ENCODE data around the gene ZNF133.
"Not testable (repeated sequence)": the region's sequence is repeated elsewhere in the genome, so short reads cannot be mapped to it uniquely, and the experiment has no call there.

Gene ZNF133

DNA sequence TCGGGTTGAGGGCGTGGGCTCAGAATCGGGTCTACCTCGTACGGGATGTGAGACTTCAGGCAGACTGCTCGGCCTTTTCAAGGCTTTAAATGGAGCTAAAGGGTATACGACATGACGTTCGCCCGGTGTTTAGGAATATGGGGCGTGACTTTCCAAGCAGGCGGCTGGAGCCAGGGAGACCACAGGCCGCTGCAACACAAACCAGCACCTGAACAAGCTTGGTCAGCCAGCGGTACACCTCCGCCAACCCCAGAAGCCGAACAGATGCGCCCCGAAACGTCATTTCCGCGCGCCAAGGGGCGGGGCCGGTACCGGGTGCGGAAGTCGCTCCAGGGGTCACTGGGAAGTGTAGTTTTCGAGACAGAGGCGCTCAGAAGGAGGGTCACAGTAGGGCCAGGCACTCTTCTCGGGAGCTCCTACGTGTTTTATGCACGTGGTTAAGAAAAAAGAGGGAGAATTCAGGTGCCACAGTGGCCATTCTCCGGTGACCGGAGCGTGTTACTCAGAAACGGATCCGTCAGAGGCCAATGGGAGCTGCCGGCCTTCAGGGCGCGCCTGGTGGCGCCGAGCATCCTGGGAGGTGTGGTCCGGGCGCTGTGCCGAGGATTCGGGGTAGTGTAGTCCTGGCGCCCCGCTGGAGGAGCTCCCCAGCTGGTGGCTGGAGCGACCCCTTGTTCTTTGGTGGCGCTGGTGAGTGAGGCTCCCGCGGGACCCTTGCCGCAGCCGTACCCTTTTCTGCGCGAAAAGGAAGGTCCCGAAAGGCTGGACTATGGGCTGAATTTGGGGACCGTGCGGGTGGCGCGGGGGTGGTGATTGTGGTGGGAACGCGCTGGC, at the start of gene ZNF133:
Gene ZNF133, plus strand, starts transcription at position 613 of the 834 bp plus-strand sequence. CDS start 17,160 bp downstream, outside the sequence.
- peak; percentile 95 for DNase-seq (ENCODE audit: low spot score)

DNA sequence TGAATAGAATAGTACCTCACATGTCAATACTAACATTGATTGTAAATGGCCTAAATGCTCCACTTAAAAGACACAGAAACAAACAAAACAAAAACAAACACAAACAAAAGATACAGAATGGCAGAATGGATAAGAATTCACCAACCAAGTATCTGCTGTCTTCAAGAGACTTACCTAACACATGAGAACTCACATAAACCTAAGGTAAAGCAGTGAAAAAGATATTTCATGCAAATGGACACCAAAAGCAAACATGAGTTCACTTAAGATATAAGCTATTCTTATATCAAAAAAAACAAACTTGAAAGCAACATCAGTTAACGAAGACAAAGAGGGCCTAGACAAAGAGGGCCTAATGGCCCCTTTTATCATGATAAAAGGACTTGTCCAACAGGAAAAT, 47.3 kb upstream of the ZNF133 start:
- DNase-seq (ENCODE audit: low spot score), result no peak

DNA sequence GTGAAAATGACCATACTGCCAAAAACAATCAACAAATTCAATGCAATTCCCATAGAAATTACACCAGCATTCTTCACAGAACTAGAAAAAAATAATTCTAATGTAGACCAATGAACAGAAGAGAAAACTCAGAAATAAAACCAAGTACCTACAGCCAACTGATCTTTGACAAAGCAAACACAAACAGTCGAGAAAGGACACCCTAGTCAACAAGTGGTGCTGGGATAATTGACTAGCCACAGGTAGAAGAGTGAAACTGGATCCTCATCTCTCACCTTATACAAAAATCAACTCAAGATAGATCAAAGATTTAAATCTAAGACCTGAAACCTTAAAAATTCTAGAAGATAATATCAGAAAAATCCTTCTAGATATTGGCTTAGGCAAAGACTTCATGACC, 44.5 kb upstream of the ZNF133 start:
- no peak for DNase-seq (ENCODE audit: low spot score)

DNA sequence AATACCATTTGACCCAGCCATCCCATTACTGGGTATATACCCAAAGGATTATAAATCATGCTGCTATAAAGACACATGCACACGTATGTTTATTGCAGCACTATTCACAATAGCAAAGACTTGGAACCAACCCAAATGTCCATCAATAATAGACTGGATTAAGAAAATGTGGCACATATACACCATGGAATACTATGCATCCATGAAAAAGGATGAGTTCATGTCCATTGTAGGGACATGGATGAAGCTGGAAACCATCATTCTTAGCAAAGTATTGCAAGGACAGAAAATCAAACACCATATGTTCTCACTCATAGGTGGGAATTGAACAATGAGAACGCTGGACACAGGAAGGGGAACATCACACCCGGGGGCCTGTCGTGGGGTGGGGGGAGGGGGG, 39.8 kb upstream of the ZNF133 start:
- DNase-seq (ENCODE audit: low spot score), result not testable (repeated sequence)

DNA sequence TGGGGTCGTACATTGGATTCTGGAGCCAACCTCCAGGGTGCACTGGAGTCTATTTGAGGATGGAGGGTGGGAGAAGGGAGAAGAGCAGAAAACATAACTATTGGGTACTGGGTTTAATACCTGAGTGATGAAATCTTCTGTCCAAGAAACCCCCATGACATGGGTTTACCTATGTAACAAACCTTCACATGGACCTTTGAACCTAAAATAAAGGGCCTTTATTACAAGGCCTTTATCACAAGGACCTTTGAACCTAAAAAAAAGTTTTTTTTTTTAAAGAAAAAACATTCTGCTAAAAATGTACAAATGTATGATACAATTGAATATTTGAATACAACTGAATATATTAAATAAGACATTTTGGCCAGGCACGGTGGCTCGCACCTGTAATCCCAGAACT, 38.1 kb upstream of the ZNF133 start:
- DNase-seq (ENCODE audit: low spot score), result no peak

DNA sequence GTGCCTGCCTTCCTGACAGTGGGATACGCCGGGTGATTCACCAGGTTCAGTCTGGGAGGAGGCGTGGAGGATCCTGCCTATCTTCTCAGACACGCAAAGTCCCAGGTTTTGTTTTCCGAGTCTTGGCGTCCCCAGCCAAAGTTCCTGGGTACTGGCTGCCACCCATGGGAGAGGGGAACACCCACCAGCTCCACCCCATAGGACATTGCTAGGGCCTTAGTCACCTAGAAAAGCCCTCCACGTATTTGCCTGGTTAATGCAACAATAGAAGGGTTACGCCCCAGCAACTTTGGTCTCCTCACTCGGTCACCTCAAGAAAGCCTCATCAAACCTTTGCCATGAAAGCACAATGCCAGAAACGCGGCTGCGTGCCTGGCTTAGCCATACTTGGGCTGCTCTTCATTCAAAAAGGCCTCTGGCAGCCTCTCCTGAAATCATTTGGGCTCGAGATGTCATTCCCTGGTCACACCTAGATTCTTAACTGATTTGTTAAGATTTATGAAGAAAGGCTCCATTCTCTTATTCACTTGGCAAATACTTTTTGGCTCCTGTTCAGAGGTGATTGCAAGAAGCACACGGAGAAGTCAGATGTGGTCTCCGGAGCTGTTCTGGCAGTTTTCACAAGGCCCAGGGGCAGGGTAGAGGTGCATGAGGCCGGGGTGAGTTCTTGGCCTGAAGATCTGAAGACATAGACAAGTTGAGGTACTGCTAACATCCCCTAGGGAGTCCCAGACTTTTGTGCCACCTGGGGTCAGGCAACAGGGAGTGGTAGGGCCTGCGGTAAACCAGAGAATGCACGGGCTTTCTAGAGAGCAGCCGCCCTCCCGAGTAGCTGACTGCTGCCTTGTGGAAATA, 35.5 kb upstream of the ZNF133 start:
- no peak for DNase-seq (ENCODE audit: low spot score)

DNA sequence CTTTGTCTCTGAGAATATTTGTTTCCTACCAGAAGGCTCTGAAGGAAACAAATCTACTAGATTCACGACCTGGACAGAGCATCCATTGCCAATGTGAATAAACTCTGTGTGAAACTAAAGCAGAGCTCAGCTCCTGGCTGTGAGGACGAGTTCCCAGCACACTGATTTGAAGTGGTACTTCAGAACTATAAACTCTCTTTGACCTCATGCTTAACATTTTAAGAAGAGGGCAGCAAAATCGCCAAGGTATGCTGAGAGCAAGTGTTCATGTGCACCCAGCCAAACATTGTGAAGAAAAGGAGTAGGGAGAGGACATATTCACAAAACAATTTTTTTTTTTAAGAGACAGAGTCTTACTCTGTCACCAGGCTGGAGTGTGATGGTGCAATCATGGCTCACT, 33.7 kb upstream of the ZNF133 start:
- DNase-seq (ENCODE audit: low spot score), result no peak

DNA sequence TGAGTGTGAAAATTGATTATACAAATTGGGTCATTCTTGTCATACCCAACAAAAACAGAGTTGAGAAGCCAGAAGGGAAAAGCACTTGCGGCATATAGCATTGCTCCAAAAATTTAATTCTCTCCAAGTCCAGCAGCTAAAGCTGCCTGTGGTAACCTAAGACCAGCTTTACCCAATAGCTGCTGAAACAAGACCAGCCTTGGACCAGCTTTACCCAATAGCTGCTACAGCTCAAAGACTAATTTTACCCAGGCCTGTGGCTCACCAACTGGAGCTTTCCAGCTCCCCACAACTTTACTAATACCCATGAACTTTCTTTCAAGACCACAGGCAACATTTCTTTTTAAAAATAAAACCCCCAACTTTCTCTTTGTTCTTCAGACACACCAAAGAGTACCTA, 32.8 kb upstream of the ZNF133 start:
- DNase-seq (ENCODE audit: low spot score), result no peak

DNA sequence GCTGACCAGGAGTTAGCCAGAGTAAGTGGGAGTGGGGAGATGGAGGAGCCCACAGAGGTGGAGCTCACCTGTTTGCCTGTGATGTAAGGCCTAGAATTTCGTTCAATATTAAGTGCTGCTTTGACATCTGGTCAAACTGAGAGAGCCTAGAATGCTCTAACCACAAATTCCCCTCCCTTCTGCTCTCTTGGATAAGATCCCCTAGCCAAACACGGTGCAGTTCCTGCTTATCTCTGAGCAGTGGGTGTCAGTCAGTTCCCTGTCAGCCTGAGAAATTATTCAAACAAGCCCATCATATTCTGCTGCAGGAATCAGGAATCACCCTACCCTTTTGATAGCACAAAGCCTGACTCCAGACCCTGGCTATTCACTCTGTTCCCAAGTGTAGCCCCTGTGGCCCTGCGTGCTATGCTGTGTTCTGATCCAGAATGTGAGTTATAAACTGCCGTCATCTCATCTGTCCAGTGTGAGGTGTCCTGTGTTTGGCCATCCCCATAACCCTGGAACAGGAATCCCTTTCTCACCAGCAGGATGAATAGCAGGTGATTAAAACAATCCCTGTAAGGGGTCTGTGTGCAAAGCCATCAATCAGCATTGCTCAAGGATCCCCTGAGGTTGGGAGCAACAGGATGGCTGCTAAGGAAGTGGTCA, 31.8 kb upstream of the ZNF133 start:
- DNase-seq (ENCODE audit: low spot score), result no peak

DNA sequence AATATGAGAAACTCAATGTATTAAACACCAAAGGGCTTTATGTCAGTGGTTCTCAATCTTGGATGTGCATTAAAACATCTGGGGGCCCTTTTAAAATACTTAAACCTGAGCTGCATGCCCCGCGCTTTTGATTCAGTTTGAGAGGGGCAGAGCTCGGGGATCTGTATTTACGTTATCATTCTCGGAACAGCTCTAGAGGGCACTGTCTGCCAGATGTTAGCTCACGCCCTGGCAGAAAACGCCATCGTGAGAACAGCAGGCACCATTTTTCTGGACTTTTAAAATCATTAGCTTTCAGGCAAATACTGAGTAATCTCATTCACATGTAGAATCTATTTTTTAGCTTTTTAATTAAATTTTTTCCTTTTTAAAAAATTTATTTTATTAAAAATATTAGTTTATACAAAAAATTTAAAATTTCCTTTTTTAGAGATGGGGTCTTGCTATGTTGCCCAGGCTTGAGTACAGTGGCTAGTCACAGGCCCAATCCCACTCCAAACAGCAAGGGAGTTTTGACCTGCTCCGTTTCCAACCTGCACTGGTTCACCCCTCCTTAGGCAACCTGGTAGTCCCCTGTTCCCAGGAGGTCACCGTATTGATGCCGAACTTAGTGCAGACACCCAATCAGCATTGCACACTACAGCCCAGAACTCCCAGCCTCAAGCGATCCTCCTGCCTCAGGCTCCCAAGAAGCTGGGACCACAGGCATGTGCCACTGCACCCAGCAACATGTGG, 30.0 kb upstream of the ZNF133 start:
- no peak for DNase-seq (ENCODE audit: low spot score)

DNA sequence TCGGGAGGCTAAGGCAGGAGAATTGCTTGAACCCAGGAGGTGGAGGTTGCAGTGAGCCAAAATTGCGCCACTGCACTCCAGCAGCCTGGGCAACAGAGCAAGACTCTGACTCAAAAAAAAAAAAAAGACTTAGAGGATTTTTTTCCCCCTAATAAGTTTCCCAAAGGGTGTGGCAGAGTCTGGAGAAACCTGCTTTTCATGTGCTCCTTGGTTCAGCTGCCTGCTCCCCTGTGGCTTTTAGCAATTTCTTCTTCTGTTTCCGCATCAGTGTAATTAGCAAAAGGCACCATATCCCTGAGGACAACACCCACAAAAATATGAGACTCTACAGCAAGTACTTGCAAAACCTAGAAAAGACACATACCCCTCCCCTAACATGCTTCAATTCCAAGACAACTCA, 28.6 kb upstream of the ZNF133 start:
- DNase-seq (ENCODE audit: low spot score), result no peak

DNA sequence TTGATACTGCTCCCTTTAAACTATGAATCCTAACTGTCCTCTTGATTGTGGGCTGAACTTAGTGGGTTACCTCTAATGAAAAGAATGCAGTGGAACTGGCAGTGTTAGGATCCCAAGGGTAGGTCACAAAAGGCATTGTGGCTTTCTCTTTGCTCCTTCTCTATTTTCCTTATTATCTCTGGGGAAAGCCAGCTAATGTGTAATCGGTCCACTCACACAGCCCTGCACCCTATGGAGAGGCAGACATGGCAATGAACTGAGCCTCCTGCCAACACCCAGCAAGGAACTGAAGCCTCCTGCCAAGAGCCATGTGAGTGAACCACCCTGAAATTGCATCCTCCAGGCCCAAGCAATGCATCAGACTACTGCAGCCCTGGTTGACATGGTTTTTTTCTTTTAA, 24.6 kb upstream of the ZNF133 start:
- DNase-seq (ENCODE audit: low spot score), result no peak

DNA sequence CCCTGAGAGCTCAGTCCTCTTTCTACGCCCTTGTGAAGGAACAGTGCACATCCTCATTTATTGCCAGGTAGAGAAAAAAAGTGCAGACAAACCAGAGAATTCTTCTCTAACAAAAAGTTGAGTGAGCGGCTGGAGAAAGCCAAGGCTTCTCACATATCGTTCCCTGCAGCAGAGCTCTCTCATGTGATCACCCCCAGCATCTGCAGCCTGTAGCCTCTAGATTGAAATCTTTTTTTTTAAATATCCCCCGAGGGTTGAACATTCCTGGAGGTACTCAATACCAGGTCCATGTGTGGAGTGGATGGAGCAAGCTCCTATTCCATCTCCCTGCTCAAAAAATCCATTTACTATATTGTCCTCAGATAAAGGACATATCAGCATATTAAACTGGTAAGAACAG, 22.9 kb upstream of the ZNF133 start:
- DNase-seq (ENCODE audit: low spot score), result no peak

DNA sequence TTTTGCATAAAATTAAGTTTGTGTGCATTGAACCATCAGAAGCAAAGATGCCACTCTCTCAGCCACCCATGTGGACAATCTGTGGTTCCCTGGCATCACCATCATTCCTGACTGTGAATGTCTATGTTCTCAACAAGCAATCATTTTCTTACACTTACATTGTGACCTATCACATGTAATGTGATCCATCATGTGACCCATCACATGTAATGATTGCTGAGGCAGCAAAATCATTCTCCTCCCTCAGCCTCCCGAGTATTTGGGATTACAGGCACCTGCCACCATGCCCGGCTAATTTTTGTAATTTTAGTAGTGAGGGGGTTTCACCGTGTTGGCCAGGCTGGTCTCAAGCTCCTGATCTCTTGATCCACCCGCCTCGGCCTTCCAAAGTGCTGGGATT, 22.0 kb upstream of the ZNF133 start:
- no peak for DNase-seq (ENCODE audit: low spot score)

DNA sequence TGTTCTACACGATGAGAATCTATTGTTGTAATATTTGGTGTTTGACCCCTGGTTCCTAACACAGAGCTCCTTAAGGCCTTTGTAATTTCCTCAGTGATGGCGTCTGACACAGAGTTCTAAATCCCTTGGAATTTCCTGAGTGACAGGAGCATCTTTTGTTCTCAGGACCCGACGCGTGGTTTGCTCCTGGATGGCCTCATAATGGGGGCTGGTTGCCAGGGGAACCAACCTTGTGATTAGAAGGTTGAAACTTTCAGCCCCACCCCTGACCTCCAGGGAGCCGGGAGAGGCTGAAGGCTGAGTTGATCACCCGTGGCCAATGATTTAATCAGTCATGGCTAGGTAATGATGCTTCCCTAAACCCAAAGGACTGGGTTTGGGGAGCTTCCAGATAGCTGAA, 20.5 kb upstream of the ZNF133 start:
- no peak for DNase-seq (ENCODE audit: low spot score)

DNA sequence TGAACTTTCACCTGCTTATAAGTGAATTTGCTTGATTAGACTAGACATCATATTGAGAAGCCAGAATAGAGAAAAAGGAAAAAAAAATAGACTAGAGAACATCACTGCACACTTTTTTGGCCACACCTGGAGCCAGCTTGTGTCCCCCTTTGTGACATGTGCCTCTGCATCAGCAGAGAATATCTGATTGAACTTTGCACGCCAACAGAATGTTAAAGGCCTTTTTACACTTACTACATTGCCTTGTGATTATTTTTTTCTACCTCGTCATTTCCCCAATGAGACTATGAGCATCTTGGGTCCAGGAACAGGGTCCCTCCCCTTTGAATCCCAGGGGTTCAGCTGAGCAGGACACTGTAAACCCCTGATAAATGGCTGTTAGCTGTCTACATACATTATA, 17.2 kb upstream of the ZNF133 start:
- DNase-seq (ENCODE audit: low spot score), result no peak

DNA sequence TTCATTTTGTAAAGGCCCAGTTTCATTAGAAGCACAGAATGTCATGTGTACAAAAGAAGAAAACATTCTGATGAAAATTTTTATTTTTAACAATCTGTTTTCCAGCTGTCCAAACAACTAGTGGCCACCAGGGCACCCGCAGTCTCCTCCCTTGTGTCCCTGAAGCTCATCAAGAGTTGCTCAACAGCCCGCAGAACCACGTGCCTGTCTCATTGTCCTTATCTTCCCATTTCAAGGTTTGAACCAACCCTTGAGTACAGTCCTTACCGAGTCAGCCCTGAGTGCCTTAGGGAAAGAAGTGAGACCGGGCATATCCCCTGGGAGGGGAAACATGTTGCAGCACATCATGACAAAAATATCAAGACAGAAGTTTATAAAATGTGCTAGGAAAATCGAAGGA, 15.9 kb upstream of the ZNF133 start:
- DNase-seq (ENCODE audit: low spot score), result no peak

DNA sequence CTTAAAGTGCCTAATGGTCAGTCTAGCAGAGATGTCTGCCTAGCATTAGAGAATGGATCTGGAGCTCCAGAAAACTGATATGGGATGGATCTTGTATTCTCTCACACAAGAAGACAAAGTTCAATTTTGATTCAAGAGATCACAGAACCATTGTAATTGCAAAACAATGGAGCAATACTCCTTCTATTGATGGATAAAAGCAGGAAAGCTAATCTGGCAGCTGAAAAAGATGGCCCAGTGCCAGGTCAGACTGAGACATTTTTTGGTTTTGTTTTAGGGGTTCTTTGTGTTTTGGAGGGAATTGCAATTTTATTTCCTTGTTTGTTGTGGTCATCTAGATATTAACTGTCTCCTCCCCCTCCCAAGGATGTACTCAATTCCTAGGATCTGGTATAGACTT, 14.6 kb upstream of the ZNF133 start:
- DNase-seq (ENCODE audit: low spot score), result no peak

DNA sequence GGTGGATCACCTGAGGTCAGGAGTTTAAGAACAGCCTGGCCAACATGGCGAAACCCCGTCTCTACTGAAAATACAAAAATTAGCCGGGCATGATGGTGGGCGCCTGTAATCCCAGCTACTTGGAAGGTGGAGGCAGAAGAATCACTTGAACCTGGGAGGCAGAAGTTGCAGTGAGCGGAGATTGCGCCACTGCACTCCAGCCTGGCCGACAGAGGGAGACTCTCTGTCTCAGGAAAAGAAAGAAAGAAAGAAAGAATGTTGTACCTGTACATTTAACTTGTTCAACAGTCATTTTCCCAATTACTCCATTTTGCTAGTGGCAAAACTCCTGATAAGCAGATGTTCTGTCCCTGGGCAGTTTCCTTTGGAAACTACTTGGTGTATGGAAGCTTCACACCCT, 12.4 kb upstream of the ZNF133 start:
- DNase-seq (ENCODE audit: low spot score), result not testable (repeated sequence)

DNA sequence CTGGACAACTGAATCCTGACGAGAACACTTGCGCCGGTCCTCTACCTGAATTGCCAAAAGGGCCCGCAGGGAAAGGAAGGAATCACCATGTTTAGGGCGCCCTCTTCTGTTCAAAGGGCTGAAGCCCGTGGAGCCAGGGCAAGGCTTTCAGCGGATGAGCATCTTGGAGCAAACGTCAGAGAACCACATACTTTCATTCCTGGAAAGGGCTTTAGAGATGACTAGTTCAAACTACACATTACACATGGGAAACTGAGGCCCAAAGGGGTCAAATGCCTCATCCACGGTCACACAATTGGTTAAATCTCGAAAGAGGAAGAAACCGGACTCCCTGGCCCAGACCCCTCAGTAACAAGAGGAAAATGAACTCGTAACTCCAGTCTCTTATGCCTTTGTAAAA, 11.5 kb upstream of the ZNF133 start:
- peak; percentile 82 for DNase-seq (ENCODE audit: low spot score)

DNA sequence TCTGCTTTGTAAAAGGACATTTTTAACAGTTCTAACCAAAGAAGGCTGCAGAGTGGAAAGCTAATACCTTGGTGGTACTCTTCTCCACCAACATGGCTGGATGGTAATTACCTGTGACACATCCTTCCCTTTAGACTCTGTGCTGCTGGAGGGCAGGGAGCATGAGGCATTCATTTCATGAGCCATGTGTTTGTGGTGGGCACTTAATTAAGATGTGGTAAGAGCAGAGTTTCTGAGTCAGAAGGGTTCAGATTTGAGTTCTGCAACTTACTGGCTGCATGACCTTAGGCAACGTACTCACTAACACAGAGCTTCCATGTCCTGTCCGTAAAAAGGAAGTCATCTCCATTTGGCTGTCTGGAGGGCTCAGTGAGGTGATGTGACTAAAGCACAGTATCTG, 9.1 kb upstream of the ZNF133 start:
- no peak for DNase-seq (ENCODE audit: low spot score)
